DOHH2 (cell line): ENCODE data around the gene XIRP2.

ENCODE experiments used
- H3F3A ChIP-seq: fragments of 200-600 bp; sonication (generic), shearing (Covaris generic); 2 replicates; pipeline ENCODE4 v1.6.0; 2016; ENCODE audit warnings: antibody characterized with exemption, mild to moderate bottlenecking; ENCODE audit not compliant: control insufficient read depth, insufficient read depth
- H3K27ac ChIP-seq: fragments of 200-600 bp; sonication (generic); 2 replicates; pipeline ENCODE4 v1.5.1; 2014; ENCODE audit warnings: low read depth, mild to moderate bottlenecking, low read length, moderate library complexity
- H3K27me3 ChIP-seq: fragments of 200-600 bp; sonication (generic); 2 replicates; pipeline ENCODE4 v1.6.1; 2014; ENCODE audit warnings: mild to moderate bottlenecking, low read length, mixed read lengths; ENCODE audit not compliant: control insufficient read depth
- H3K36me3 ChIP-seq: fragments of 200-600 bp; sonication (generic); 2 replicates; pipeline ENCODE4 v1.6.1; 2014; ENCODE audit warnings: mild to moderate bottlenecking, low read length, moderate library complexity, mixed read lengths; ENCODE audit not compliant: control insufficient read depth
- H3K4me1 ChIP-seq: fragments of 200-600 bp; sonication (generic); 2 replicates; pipeline ENCODE4 v1.6.1; 2014; ENCODE audit warnings: mild to moderate bottlenecking, low read length, mixed read lengths; ENCODE audit not compliant: control insufficient read depth
- H3K4me2 ChIP-seq: fragments of 200-600 bp; sonication (generic); 2 replicates; pipeline ENCODE4 v1.6.0; 2014; ENCODE audit warnings: mild to moderate bottlenecking, low read length, moderate library complexity
- H3K4me3 ChIP-seq: fragments of 200-600 bp; sonication (generic); 2 replicates; pipeline ENCODE4 v1.5.1; 2014; ENCODE audit warnings: mild to moderate bottlenecking, low read length, mixed read lengths
- H3K79me2 ChIP-seq: fragments of 200-600 bp; sonication (generic); 2 replicates; pipeline ENCODE4 v1.6.1; 2014; ENCODE audit warnings: mild to moderate bottlenecking, low read length, mixed read lengths; ENCODE audit not compliant: control insufficient read depth
- H3K9me2 ChIP-seq: fragments of 200-600 bp; sonication (generic); replicated peaks from 2 replicates; pipeline ENCODE4 v1.6.1; 2014; ENCODE audit warnings: mild to moderate bottlenecking, low read length, mixed read lengths; ENCODE audit not compliant: control insufficient read depth
- H3K9me3 ChIP-seq: fragments of 200-600 bp; sonication (generic); 2 replicates; pipeline ENCODE4 v1.6.1; 2014; ENCODE audit warnings: antibody characterized with exemption, low read length, mixed read lengths; ENCODE audit not compliant: control insufficient read depth, insufficient read depth
- H4K20me1 ChIP-seq: fragments of 200-600 bp; sonication (generic); 2 replicates; pipeline ENCODE4 v1.6.0; 2014; ENCODE audit warnings: low read depth, mild to moderate bottlenecking, antibody characterized with exemption, low read length, moderate library complexity; ENCODE audit not compliant: control insufficient read depth, insufficient read depth
- CTCF ChIP-seq: fragments of 200-600 bp; sonication (generic); IDR thresholded peaks from one replicate; pipeline ENCODE4 v1.5.1; 2014; ENCODE audit warnings: antibody characterized with exemption, mild to moderate bottlenecking, low read depth, low read length; ENCODE audit not compliant: poor library complexity, severe bottlenecking
- EZH2phosphoT487 ChIP-seq: fragments of 200-600 bp; sonication (generic); IDR thresholded peaks from 2 replicates; pipeline ENCODE4 v1.6.1; 2017; ENCODE audit warnings: borderline replicate concordance, mild to moderate bottlenecking, antibody characterized with exemption, low read length, moderate library complexity, mixed read lengths

The XIRP2 gene

DNA sequence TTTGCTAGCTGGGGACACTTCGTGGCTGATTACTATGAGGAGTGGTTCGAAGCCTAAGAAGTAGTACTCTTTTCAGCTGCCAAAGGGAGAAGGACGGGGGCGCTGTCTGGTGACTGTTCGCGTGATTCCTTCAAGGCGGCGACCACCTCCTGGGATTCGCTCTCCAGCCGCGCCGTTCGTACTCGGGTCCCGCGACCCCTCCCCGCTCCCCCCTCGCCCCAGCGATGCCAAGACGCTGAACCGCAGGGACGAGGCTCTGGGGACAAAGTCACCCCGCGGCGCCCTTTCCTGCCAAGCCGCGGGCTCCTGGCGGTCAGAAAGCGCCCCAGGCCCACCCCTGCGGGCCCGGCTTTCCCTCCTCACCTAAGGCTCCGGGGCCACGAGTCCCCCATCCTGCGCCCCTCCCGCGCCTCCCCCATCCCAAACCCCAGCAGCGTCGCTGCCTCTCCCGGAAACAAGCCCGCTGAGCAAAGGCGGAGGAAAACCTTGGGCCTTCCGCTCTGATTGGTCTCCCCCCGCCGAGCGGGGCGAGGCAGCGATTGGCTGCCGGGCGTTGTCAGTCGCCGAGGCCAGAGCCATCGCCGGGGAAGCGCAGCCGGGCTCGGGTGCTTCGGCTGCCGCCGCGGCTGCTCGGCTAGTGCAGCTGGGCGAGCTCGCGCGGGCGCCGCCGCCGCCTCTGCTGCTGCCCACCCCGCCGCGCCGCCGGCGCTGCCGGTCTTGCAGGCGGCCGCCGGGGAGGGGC is 404.3 kb downstream of the XIRP2 start, which contains the start of gene B3GALT1:
Gene B3GALT1 (plus strand): TSS at position 572 of the 742 bp plus-strand sequence.
- Histone ChIP-seq H3K9me2 (no peaks in the 10 kb centered on the region), H3K4me3 (peak within 1 kb of the TSS; percentile 67), H3K4me2 (peak within 1 kb of the TSS; percentile 61), H3K79me2 (no peaks in the 10 kb centered on the region), H3K36me3 (no peaks in the 10 kb centered on the region), H3F3A (no peaks in the 10 kb centered on the region), H4K20me1 (no peaks in the 10 kb centered on the region), H3K4me1 (peaks cover 4% of the 10 kb centered on the region; the same call in 1 of the 2 replicates), H3K27ac (no peak within 1 kb of the TSS), H3K27me3 (peaks cover 12% of the 10 kb centered on the region), H3K9me3 (no peaks in the 10 kb centered on the region)
- TF ChIP-seq EZH2phosphoT487 (no peak), CTCF (peak; percentile 30)

DNA sequence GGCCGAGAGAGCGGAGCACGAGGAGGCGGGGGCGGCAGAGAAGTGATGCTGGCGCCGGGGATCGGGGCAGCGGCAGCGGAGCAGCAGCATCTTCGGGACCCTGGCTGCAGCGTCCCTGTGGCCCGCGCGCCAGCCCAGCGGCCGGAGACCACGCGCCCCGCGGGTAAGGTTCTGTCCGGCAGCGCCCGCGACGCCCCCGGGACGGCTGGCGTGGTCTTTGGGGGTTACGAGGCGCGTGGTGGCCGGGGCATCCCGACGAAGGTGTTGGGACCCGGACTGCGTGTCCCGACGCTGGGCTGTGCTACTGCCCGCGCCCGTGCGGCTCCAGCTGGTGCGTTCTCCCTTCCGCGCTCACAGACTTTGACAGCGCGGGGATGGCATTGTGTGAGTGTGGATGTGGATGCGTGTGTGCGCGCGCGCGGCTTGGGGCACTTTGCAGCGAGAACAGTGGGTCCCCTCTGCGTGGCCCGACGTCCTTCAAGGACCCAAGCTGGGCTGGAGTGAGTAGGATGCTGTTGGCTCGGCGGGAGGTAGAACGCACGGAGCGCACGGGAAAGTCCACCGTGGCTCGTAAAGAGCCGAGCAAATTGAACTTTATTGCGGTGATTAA is 405.0 kb downstream of the XIRP2 start:
- Histone ChIP-seq H3K9me2 (no peaks in the 10 kb centered on the region), H3K4me3 (peak overlapping the region; percentile 30; the same call in 1 of the 2 replicates), H3K4me1 (peaks cover 4% of the 10 kb centered on the region; the same call in 1 of the 2 replicates), H4K20me1 (no peaks in the 10 kb centered on the region), H3F3A (no peaks in the 10 kb centered on the region), H3K27me3 (peaks cover 12% of the 10 kb centered on the region), H3K9me3 (no peaks in the 10 kb centered on the region), H3K79me2 (no peaks in the 10 kb centered on the region), H3K4me2 (0 out of 2 replicates have a peak overlapping the region, but pooled peaks have one; percentile 13), H3K36me3 (no peaks in the 10 kb centered on the region), H3K27ac (no peak overlapping the region)
- TF ChIP-seq EZH2phosphoT487: no peak

DNA sequence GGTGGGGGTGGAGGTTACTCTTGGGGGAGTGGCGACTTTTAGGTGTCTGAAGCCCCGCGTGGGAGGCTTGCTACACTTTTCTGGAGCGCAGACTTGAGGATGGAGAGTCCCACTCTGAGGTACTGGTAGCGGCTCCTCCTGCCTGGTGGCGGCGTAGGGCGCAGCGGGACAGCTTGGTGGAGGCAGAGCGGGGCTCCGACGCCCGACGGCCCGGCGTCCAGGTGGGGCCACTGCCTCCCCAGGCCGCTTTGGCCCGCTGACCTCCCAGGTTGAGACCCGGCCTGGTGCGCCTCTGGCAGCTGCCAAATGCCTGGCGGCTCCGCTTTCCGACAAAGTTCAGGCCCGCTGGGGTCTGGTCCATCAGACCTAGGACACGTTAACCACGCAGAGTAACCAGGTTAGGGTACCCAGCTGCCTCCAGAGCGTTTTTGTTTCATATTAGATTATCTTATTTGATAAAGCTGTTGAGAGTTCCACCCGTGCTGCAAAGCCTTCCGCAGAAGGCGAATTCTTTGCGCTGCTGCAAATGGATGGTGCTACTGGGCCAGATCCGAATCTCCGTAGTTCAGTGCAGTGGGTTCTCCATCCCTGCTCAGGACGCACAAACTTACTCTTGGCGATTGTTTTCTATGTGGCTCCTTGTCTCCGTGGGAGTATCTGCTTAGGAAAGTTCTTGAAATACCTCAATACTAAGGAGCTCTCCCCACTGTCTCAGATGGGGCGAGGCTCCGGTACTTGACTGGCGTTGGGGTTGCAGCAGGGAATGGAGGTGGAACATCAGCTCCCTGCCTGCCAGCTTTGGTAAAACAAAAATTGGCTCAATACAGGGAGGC is 405.9 kb downstream of the XIRP2 start:
- Histone ChIP-seq H3K4me3 (no peak overlapping the region), H3K27me3 (peaks cover 12% of the 10 kb centered on the region), H3F3A (no peaks in the 10 kb centered on the region), H3K36me3 (no peaks in the 10 kb centered on the region), H3K79me2 (no peaks in the 10 kb centered on the region), H3K9me3 (no peaks in the 10 kb centered on the region), H4K20me1 (no peaks in the 10 kb centered on the region), H3K4me2 (no peak overlapping the region), H3K27ac (no peak overlapping the region), H3K4me1 (peaks cover 4% of the 10 kb centered on the region; the same call in 1 of the 2 replicates), H3K9me2 (no peaks in the 10 kb centered on the region)
- TF ChIP-seq CTCF (no peak), EZH2phosphoT487 (no peak)
